HG03064 (cell line): ENCODE data around the gene TBC1D12.
A peak's percentile ranks its signal among the peaks of the same experiment; 100 is the strongest.
"Not testable (repeated sequence)": the region's sequence is repeated elsewhere in the genome, so short reads cannot be mapped to it uniquely, and the experiment has no call there.

ENCODE experiments used
- ATAC-seq: cut with Tn5 transposase; IDR thresholded peaks from one replicate; pipeline ENCODE4 v1.9.1; 2021; ENCODE audit warnings: low read depth; ENCODE audit not compliant: unreplicated experiment

Gene TBC1D12

GRCh38 chr10:94531550-94531949 is 129.2 kb downstream of the TBC1D12 start:
- not testable (repeated sequence) for ATAC-seq

- no peak for ATAC-seq
Measured at GRCh38 chr10:94533027-94533426, 130.7 kb downstream of the TBC1D12 start.

GRCh38 chr10:94542282-94542681 is 139.9 kb downstream of the TBC1D12 start:
- not testable (repeated sequence) for ATAC-seq

GRCh38 chr10:94545391-94546048 is 143.2 kb downstream of the TBC1D12 start, which contains the start of gene HELLS:
HELLS (plus strand) TSS chr10:94545788; CDS start chr10:94545922, 134 bp downstream.
- peak; percentile 72 for ATAC-seq

GRCh38 chr10:94546049-94546900 is 143.9 kb downstream of the TBC1D12 start:
- ATAC-seq, result peak; percentile 11

- ATAC-seq, result no peak
Measured at GRCh38 chr10:94546901-94547185, 144.5 kb downstream of the TBC1D12 start.

GRCh38 chr10:94549221-94549620 is 146.9 kb downstream of the TBC1D12 start:
- no peak for ATAC-seq

GRCh38 chr10:94567714-94568307 is 165.5 kb downstream of the TBC1D12 start:
- not testable (repeated sequence) for ATAC-seq

- ATAC-seq, result no peak
Measured at GRCh38 chr10:94571081-94571480, 168.7 kb downstream of the TBC1D12 start.

- no peak for ATAC-seq
Measured at GRCh38 chr10:94571528-94571927, 169.2 kb downstream of the TBC1D12 start.

GRCh38 chr10:94578790-94579189 is 176.4 kb downstream of the TBC1D12 start:
- no peak for ATAC-seq

GRCh38 chr10:94583124-94583523 is 180.8 kb downstream of the TBC1D12 start:
- no peak for ATAC-seq
